ENCODE results near the gene PKD2.
"Not testable (repeated sequence)": the region's sequence is repeated elsewhere in the genome, so short reads cannot be mapped to it uniquely, and the experiment has no call there.

Gene PKD2

DNA sequence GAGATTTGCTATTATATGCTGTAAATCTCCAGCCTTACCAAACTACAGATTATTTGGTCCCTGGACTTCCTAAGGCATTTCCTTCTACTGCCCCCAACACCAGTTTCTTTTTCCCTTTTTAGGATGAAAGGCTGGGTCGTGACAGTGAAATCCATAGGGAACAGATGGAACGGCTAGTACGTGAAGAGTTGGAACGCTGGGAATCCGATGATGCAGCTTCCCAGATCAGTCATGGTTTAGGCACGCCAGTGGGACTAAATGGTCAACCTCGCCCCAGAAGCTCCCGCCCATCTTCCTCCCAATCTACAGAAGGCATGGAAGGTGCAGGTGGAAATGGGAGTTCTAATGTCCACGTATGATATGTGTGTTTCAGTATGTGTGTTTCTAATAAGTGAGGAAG, 67.9 kb downstream of the PKD2 start:
- DNase-seq: no peak

DNA sequence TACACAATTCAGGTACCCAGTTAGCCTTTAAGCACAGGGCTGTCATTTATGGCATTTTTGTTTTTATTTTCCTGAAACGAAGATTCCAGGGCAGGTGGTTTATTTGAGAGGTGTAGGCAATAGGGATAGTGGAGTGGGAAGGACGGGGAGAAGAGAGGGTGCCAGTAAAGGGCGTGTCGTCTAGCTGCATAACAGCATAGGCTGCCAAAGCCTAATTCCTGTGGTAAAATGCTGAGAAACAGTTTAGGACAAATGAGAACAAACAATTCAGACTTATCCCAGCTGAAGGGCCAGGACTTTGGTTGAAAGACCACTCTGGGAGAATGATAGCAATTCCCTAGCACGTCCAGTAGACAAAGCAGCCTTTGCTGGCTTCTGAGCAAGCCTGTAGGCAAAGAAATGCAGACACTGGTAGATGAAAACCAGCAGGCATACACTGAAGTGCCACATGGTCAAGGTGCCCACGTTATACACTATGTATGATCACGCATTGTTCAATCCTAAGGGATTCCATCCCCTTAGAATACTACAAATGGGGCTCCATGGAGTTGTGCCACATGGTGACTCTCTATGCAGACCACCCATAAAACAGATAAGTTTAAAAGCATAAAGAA, 70.6 kb downstream of the PKD2 start:
- DNase-seq: no peak

DNA sequence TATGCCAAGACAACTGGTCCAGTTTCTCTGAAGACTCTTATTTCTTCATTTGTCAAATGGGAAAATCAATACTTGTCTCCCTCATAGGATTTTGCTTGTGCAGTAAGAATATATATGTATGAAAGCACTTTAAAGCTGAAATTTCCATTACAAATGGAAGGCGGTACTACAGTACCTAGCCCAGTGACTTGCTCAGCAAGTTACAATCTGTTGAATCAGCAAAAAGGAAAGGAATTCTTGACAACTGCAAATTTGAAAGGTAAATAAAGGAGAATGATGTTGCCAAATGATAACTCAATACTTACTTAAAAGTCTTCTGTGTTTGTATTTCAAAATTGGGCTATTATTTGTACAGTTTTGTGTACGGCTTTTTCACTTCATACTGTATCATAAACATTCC, 71.1 kb downstream of the PKD2 start:
- DNase-seq: no peak

DNA sequence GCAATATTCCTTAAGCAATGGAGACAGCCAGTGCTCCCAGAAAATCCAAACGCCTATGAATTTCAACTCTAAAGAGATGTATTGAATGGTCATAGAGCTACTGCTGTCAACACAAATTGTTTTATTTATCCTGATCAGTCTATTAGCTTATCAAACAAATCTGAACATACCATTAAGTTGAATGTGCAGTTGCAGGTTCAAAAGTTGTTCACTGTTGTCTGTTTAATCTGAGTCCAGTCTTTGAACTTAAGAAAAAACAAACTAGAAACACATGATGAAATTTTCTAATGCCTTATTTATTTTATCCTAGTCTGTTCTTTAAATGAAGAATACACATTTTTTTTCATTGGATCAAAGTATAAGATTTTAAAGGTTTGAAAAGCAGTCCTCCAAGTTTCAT, 73.2 kb downstream of the PKD2 start:
- no peak for DNase-seq

DNA sequence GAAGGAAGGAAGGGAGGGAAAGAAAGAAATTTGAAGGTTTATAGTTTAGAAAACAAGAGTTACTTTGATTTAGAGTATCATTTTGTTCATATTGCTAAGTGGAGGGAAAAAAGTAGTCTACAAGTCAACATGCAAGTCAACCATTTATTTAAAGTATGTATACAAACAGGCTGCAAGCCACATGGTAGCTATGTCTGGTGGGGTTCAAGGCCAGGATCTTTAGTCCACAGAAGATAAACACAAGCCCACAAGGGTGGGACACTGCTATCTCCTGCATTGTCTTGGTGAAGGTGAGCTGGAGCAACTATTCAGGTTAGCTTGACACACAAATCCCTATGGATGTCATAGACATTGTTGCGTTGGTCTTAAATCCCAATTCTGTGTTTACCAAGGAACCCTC, 79.6 kb downstream of the PKD2 start:
- no peak for DNase-seq

DNA sequence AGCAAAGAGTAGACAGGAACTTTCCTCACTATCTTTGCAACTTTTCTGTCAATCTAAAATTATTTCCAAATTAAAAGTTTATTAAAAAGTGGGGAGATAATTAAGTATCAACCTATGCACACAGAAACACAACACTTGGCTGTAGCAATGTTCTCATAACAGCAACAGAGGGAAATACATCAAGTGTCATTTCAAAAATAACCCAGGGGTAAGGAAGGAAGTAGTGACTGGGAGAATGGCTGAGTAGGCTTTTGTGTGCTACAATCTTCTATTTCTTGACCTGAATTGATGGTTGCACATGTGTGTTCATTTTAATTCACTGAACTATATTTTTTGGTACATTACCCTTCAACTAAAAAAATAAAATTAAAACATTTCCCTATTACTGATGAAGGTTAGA, 83.5 kb downstream of the PKD2 start:
- peak in 2 of 4 experiments; percentile 12 to 32 for DNase-seq

DNA sequence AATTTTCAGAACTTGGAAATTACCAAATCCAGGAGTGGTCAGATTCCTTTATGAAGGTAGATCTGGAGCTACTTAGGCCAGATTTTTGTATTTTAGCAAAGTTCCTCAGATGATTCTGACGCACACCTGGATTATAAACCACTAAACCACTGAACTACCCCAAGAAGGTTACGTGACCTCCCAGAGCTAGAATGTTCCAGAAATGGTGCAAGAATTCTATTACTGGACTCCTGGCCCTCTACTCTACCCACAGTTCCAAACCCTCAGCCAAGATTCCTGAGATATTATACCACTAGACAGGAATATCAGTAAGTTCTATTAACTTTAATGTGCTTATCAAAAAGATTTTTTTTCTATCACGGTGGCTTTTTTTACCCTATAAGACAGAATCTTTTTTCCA, 83.9 kb downstream of the PKD2 start:
- no peak for DNase-seq

DNA sequence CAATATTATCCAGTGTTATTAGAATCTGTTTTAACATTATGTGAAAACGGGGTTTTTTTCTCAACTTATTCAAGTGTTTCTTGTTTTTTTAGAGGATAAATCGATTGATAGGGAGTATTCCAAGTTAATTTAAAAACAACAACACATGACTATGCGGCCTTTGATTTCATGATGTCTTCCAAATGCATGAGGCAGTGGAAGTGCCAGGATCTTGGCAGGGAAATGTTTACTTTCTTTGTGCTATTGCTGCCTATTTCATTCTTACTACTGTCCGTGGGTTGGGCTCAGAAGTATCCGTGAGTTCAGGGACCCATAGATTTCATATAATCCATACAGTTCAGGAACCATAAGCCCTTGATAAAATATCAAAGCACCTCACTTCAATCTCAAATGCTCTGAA, 86.4 kb downstream of the PKD2 start:
- no peak for DNase-seq

DNA sequence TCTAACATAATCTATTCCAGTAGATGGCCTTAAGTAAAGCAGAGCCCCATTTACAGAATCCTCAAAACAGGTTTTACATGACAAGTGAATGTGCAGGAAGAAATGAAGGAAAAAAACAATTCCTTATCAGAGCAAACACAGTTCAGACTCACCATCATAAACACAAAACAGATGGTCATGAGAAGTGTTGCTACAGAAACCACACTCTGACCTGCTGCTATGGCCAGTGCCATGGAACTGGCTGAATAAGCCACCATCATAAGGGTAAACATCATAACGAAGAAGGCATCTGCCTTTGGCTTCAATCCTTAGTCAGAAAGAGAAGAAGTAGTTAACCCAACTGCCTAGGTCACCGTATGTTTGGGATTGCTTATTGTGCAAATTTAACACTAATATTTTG, 89.9 kb downstream of the PKD2 start:
- no peak for DNase-seq

DNA sequence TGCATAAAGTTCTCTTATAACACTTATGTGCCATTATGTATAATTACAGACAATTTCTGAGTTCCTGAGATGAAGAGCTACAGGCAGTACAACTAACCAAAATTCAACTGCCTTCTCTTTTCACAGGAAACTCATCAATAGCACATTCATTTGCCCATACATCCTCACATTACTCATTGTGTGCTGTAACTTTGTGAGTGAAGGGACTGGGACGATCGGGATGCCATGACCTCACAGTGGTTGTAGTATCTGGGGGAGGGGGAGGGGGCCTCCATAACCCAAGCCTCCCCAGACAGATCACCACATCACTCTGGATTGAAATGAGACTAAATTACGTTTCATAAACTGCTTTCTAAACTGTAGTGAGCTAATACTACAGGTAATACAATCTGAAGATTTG, 90.3 kb downstream of the PKD2 start:
- no peak for DNase-seq

DNA sequence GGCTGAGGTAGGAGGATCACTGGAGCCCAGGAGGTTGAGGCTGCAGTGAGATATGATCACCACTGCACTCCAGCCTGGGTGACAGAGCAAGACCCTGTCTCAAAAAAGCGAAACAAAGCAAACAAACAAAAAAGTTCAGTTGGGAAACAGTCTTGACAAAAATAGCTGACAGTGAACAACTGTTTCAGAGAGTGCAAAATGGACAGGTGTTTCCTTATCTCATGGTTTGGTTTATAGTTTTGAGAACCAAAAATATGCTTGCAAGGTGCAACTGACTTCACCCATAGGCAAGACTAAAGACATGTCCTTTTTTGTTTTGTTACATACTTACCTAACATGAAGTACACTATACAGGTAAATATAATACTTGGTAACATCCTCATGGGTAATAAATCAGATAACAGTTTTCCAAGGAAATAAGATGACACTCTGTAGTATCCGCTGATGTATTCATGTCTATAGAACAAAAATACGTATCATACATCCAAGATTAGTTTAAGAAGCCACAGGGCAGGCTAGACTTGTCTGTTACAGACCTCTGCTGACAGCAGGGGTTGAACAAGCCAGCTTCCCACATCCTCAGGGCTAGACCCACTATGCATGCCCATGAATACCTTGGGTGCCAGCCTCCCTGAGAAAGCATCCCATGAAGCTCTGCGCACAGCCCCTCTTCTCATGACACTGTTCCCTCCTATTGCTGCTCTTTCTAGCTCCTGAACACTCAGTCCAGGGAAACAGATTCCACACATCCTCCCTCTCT, 91.7 kb downstream of the PKD2 start:
- no peak for DNase-seq

DNA sequence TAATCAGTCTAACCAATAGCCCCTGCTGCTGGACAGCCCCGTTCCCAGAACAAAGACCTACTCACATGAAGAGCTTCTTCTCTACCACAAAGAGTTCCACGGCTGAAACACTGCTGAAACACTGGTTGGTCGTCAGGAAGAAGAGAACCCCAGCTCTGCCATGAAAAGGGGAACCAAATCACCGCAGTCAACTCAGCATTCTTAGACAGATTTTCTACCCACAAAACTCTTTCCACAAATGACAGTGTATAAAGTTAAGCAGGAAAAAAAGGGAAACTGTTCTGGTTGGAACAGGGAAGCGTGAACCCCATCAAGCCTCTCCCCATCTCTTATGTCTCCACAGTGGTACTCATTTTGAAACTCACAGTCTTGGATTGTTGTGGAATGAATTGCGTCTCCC, 93.7 kb downstream of the PKD2 start:
- DNase-seq: peak; percentile 81 to 91 (median 86)

DNA sequence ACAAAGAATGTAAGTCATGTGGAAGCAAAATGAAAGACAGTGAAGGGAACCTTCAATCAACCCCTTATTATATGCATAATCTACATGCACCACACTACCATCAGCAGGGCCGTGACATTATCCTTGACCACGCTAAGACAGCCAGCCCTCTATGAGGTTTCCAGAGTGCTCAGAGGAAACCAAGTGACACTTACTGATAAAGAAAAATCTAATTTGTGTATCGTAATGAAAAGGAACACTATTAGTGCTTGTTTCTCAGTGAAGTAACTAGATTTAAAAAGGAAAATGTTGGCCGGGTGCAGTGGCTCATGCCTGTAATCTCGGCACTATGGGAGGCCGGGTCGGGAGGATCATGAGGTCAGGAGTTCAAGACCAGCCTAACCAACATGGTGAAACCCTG, 94.6 kb downstream of the PKD2 start:
- no peak for DNase-seq

DNA sequence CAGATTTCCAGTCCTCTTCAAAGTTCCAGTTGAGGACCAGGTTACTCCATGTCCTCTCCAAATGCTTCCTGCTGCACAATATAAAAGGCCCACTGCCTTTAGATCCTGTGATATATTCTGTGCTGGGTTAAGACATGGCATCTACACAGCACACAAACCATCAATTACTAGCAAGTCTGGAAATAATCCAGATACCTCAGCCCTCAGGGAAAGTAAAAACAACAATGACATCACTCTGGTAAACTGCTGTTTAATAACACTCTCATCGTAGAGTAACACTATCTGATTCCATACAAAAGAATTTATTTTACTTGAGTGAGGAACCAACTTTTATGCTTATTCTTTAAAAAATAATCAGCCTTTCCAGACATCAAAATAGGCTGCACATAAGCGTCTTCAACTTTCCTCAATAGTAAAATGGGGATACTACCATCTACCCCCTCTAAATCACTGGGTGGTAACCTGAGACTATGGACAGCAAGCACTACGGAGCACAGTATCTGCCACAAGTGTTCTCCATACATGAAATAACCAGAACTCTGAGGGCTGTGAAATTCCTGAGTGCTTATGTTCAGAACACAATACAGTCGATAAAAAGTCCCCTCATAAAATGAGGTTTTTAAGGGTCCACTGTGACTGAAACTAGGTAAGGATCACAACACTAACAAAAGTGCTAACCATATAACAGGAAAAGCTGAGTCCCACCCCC, 97.6 kb downstream of the PKD2 start:
- DNase-seq: no peak

DNA sequence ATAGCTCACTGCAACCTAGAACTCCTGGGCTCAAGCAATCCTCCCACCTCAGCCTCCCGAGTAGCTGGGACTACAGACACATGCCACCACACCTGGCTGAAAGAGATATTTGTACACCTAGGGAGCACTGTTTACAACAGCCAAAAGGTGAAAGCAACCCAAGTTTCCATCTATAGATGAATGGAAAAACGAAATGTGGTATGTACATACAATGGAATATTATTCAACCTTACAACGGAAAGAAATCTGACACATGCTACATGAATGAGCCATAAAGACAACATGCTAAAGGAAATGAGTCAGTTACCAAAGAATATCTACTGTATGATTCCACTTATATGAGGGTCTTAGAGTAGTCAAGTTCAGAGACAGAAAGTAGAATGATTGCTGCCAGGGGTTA, 98.8 kb downstream of the PKD2 start:
- no peak for DNase-seq

DNA sequence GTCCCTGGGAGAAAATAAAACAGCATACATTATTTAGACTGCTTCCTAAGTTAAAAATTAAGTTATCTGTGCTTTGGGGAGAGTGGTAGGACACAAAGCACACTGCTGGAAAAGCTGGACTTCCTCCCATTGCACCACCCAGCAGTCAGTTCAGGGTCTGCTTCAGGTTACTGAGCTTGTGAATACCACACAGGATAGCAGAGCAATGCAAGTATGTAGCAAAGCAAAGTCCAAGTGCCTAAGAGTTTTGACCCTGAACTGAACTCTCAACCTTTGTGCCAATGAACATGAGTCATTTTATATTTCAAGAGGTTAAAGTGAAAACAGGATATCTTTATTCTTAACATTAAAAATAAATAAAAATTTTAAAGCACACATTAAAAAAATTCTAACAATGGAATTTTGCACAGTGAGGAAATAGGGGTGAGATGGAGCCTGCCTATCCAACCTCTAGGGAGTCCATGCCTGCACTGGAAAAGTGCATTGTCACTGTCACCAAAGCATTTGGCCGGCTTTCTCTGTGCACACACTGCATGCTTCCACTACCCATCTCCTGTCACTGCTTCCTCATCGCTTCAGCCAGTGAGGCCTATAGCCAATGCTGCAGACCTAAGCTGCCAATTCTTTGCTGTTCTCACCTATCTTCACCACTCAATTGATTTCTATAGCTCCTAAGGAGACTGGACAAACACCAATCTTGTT, 100.1 kb downstream of the PKD2 start:
- peak; percentile 43 to 68 (median 56) for DNase-seq

DNA sequence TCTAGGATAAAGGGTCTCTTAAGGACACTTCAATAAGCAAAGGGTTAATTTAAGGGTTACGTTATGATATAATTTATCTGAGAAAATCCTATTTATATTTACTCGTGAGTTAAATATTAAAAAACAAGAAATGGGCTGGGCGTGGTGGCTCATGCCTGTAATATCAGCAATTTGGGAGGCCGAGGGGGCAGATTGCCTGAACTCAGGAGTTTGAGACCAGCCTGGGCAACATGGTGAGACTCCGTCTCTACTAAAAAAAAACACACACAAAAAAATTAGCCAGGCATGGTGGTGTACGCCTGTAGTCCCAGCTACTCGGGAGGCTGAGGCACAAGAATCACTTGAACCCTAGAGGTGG, 100.7 kb downstream of the PKD2 start:
- not testable (repeated sequence) for DNase-seq

DNA sequence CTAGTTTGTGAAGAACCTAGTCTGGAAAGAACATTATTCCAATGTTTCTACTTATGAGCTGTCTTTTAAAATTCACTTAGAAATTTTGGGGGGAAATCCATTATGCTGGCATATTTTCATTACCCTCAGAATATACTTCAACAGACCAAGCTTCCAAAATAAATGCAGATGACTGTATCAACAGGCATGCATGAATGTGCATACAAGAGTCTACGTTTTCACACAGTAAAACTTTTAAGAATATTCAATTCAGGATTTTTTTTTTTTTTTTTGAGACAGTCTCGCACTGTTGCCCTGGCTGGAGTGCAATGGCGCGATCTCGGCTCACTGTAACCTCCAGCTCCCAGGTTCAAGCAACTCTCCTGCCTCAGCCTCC, 101.3 kb downstream of the PKD2 start:
- no peak for DNase-seq

DNA sequence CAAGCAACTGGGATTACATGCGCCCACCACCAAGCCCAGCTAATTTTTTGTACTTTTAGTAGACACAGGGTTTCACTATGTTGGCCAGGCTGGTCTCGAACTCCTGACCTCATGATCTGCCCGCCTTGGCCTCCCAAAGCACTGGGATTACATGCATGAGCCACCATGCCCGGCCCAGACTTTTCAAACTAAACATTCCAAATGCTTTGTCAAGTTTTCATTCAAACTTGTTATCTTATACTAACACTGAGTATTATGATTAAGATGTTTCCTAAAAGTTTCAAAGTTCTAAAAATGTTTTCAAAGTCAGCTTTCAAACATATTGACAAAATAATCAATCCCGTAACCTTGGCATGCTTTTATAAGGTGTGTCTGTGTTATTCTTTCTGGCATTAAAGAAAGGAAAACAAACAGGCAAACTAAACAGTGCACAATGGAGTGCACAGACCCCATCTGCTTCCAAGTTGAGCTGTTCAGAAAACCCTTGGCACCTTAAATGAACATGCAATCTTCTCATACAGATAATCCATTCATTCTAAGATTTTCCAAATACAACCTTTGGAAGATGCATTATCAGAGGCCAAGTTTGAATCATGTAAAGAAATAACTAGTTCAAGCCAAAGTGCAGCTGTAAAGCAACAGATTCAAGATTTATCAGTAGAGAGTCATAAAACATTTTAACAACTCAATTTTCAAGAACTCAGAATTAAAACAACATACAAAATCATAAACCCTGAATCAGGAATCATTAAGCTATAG, 101.9 kb downstream of the PKD2 start:
- no peak for DNase-seq

DNA sequence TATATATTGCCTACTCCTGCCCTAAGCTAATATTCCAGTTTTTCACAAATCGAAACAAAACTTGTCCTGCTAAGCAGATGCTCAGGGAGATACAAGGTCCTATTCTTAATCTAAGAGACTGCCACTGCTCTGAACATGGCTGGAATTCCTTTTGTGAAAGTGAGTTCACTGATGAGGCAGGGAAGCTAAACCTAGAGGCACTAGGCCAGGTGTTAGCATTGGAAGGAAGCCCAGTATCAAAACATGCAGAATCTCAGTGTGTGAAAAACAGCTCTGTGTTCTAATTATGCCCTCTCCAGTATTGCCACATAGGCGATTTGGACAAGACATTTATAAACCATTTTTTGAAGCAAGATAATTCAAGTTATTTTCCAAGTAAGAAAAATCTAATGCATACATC, 103.4 kb downstream of the PKD2 start:
- no peak for DNase-seq

DNA sequence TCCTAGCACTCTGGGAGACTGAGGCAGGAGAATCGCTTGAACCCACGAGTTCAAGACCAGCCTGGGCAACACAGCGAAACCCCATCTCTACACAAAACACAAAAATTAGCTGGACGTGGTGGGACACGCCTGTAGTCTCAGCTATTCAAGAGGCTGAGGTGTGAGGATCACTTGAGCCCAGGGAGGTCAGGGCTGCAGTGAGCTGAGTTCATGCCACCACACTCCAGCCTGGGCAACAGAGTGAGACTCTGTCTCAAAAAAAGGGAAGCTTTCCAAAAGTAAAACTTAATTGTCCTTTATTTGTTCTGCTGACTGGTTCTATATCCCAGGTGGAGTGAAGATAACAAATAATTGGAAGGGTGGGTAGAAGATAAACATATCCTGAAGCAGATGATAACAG, 105.4 kb downstream of the PKD2 start:
- no peak for DNase-seq

DNA sequence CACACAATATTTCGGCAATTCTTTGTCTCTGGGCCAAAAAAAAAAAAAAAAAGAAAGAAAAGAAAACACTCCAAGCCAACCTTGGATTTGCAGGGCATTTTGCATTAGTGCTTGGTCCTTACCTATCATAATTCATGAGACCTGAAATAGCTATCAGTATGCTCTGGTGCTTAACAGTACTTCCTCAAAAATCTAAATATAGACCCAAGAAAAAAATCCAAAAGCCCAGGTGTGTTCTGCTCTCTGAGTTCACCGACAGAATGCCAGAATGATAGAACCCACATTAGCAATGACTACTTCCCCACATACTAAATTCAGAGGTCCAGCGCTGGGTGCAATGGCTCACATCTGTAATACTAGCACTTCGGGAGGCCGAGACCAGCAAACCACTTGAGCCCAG, 108.2 kb downstream of the PKD2 start:
- DNase-seq: no peak

DNA sequence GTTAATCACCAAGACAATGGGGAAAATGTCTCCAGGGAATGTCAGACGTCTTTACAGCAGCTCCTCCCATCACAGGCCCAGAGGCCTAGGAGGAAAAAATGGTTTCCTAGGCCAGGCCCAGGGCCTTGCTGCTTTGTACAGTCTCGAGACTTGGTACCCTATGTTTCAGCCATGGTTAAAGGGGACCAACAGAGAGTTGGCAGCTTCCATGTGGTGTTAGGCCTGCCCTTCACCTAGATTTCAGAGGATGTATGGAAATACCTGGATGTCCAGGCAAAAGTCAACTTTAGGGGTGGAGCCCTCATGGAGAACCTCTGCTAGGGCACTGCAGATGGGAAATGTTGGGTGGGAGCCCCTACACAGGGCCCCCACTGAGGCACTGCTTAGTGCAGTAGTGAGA, 112.5 kb downstream of the PKD2 start:
- no peak for DNase-seq

All from suppressor macrophage (primary cell).